ENCODE data around the gene NSDHL. TPM values are rescaled to one million over a fixed set of nuclear protein-coding genes. Genes with fewer than 3 reads are reported as not detected.

NSDHL gene
- total RNA-seq, 2 donors from 2014 or later = 3.4 to 20.1 TPM

GRCh38 chrX:152912641-152913040 is 81.8 kb downstream of the NSDHL start:
- TF ChIP-seq, protein P1, sequence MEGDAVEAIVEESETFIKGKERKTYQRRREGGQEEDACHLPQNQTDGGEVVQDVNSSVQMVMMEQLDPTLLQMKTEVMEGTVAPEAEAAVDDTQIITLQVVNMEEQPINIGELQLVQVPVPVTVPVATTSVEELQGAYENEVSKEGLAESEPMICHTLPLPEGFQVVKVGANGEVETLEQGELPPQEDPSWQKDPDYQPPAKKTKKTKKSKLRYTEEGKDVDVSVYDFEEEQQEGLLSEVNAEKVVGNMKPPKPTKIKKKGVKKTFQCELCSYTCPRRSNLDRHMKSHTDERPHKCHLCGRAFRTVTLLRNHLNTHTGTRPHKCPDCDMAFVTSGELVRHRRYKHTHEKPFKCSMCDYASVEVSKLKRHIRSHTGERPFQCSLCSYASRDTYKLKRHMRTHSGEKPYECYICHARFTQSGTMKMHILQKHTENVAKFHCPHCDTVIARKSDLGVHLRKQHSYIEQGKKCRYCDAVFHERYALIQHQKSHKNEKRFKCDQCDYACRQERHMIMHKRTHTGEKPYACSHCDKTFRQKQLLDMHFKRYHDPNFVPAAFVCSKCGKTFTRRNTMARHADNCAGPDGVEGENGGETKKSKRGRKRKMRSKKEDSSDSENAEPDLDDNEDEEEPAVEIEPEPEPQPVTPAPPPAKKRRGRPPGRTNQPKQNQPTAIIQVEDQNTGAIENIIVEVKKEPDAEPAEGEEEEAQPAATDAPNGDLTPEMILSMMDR (IDR thresholded peaks at IDR 0.05) = no peak
- no peak for TF ChIP-seq POLR2A (IDR thresholded peaks at IDR 0.05)
- no peak overlapping the region for H3K4me3 ChIP-seq
- 80 to 100% methylated on average over 1 to 7 of the region's 7 CpGs for WGBS, 2 donors
- DNase-seq (no peak), ATAC-seq (no peak)
- no peaks in the 10 kb centered on the region for H3K36me3 ChIP-seq (replicated peaks in 1 of 2; ENCODE audit: insufficient read depth in 1 of 2, low read depth in 2 of 2)
- H3K27me3 ChIP-seq = no peaks in the 10 kb centered on the region
- intact Hi-C loops (cut with DNase I) = no loop called here
- no peak overlapping the region for H3K27ac ChIP-seq
- no peaks in the 10 kb centered on the region for H3K9me3 ChIP-seq
- H3K4me1 ChIP-seq = no peaks in the 10 kb centered on the region

GRCh38 chrX:152913346-152913745 is 82.5 kb downstream of the NSDHL start:
- no peak for ATAC-seq

GRCh38 chrX:152913910-152914309 is 83.0 kb downstream of the NSDHL start:
- Histone ChIP-seq H3K27ac (no peak overlapping the region), H3K36me3 (replicated peaks in 1 of 2; ENCODE audit: insufficient read depth in 1 of 2, low read depth in 2 of 2) (no peaks in the 10 kb centered on the region), H3K27me3 (no peaks in the 10 kb centered on the region), H3K4me3 (no peak overlapping the region), H3K9me3 (no peaks in the 10 kb centered on the region), H3K4me1 (no peaks in the 10 kb centered on the region)
- DNase-seq = no peak
- 83 to 84% methylated on average over 1 to 3 of the region's 6 CpGs for WGBS, 2 donors
- intact Hi-C loops (cut with DNase I) = no loop called here
- TF ChIP-seq, protein P1 (IDR thresholded peaks at IDR 0.05) = no peak
- TF ChIP-seq POLR2A (IDR thresholded peaks at IDR 0.05) = no peak
- ATAC-seq = no peak

More at GRCh38 chrX:152913346-152913745, 82.5 kb downstream of the NSDHL start:
- no peak overlapping the region for H3K27ac ChIP-seq
- no peaks in the 10 kb centered on the region for H3K9me3 ChIP-seq
- no peaks in the 10 kb centered on the region for H3K36me3 ChIP-seq (replicated peaks in 1 of 2; ENCODE audit: insufficient read depth in 1 of 2, low read depth in 2 of 2)
- H3K4me3 ChIP-seq = no peak overlapping the region
- H3K4me1 ChIP-seq = no peaks in the 10 kb centered on the region
- TF ChIP-seq, protein P1 (IDR thresholded peaks at IDR 0.05) = no peak
- no peak for TF ChIP-seq POLR2A (IDR thresholded peaks at IDR 0.05)
- intact Hi-C loops (cut with DNase I) = no loop called here
- no peak for DNase-seq
- no peaks in the 10 kb centered on the region for H3K27me3 ChIP-seq
- WGBS, 2 donors = 60 to 76% methylated on average over 3 to 7 of the region's 10 CpGs

GRCh38 chrX:152915541-152916241 is 84.8 kb downstream of the NSDHL start:
- no peak overlapping the region for H3K27ac ChIP-seq
- no peak overlapping the region for H3K4me3 ChIP-seq
- H3K27me3 ChIP-seq = no peaks in the 10 kb centered on the region
- 42% methylated on average over 12 of the region's 13 CpGs; no CpG with 5 or more reads in 1 of the 2 donors for WGBS, 2 donors
- DNase-seq (peak in 1 of 4 donors; percentile 5), ATAC-seq (no peak)
- no peaks in the 10 kb centered on the region for H3K4me1 ChIP-seq
- H3K9me3 ChIP-seq = no peaks in the 10 kb centered on the region
- no peak for TF ChIP-seq POLR2A (IDR thresholded peaks at IDR 0.05)
- TF ChIP-seq, protein P1 (IDR thresholded peaks at IDR 0.05) = peak in 5 of 7 experiments; percentile 6 to 34 (median 21)
- H3K36me3 ChIP-seq (replicated peaks in 1 of 2; ENCODE audit: insufficient read depth in 1 of 2, low read depth in 2 of 2) = no peaks in the 10 kb centered on the region
- intact Hi-C loops (cut with DNase I) = no loop called here
